HCT116 (cell line): ENCODE results near the gene RYR2. TPM values are rescaled to one million over a fixed set of nuclear protein-coding genes. Genes with fewer than 3 reads are reported as not detected.

Experiments used
- ATAC-seq: fragments of 200-7000 bp; cut with Tn5 transposase; 2 replicates; pipeline ENCODE4 v1.9.1; 2020; ENCODE audit warnings: mild to moderate bottlenecking, moderate library complexity
- BruUV-seq: library from RNA; stranded (reverse); fragments of 400-500 nt; replicated peaks from 2 replicates; lab custom pipeline; 2021; lab: Mats Ljungman, UMichigan
- CTCF ChIA-PET: fragments of 300-600 bp; sonication (Branson Sonifier 250); formaldehyde crosslinking; loops from one replicate; lab custom pipeline; 2021; ENCODE audit warnings: antibody characterized with exemption; lab: Charles Lee
- POLR2A ChIA-PET: fragments of 300-600, 350-600 bp; sonication (Branson Sonifier 250); formaldehyde crosslinking; loops from one replicate; lab custom pipeline; 2021; ENCODE audit warnings: antibody characterized with exemption; lab: Charles Lee
- RAD21 ChIA-PET, 2 experiments: fragments of 300-600 bp; sonication (Branson Sonifier 250); formaldehyde crosslinking; loops; one replicate each; lab custom pipeline; 2023; ENCODE audit warnings: low total read pairs in 2 of 2; ENCODE audit not compliant: uncharacterized antibody in 2 of 2, unreplicated experiment in 2 of 2, low non-redundant PET in 1 of 2; lab: Charles Lee
- DNase-seq: peaks from one replicate; pipeline ENCODE4 v3.0.0-alpha.2; 2010; ENCODE audit warnings: low read depth, low spot score
- H2AFZ ChIP-seq: fragments of 200-600 bp; shearing (Covaris generic), sonication (generic); 2 replicates; pipeline ENCODE4 v1.6.1; 2017; ENCODE audit warnings: low read depth, mixed run types, mixed read lengths, antibody characterized with exemption, low read length; ENCODE audit not compliant: poor library complexity, severe bottlenecking
- H3K27ac ChIP-seq: 2 replicates; pipeline ENCODE4 v1.5.1; 2012; ENCODE audit warnings: low read depth, low read length
- H3K27me3 ChIP-seq: fragments of 200-600 bp; sonication (generic); 2 replicates; pipeline ENCODE4 v1.6.1; 2016; ENCODE audit warnings: mixed run types, low read length, mixed read lengths; ENCODE audit not compliant: insufficient read depth
- H3K36me3 ChIP-seq, 2 experiments: fragments of 200-500 bp in 1 of 2; fragments of 200-600 bp in 1 of 2; sonication (Bioruptor generic) in 1 of 2; sonication (generic) in 1 of 2; 2 replicates each; pipeline versions ENCODE4 v1.5.1 to v1.6.1; 2014 to 2016; ENCODE audit warnings: low read length in 2 of 2, inconsistent platforms in 1 of 2, mixed read lengths in 1 of 2, mixed run types in 1 of 2; ENCODE audit not compliant: insufficient read depth in 2 of 2, control insufficient read depth in 1 of 2
- H3K4me1 ChIP-seq, 2 experiments: fragments of 200-600 bp in 1 of 2; sonication (generic) in 1 of 2; 2 replicates each; pipeline versions ENCODE4 v1.5.1 to v1.6.1; 2012 to 2017; ENCODE audit warnings: low read length in 2 of 2, inconsistent platforms in 1 of 2, mild to moderate bottlenecking in 1 of 2, mixed read lengths in 1 of 2, mixed run types in 1 of 2, moderate library complexity in 1 of 2; ENCODE audit not compliant: insufficient read depth in 2 of 2, control insufficient read depth in 1 of 2
- H3K4me2 ChIP-seq: fragments of 200-600 bp; sonication (generic); 2 replicates; pipeline ENCODE4 v1.6.1; 2017; ENCODE audit warnings: mixed run types, low read length, mixed read lengths
- H3K4me3 ChIP-seq, 2 experiments: fragments of 200-600 bp in 1 of 2; sonication (generic) in 1 of 2; replicated peaks in 1 of 2; 2 replicates each; pipeline ENCODE4 v1.5.1; 2011 to 2016; ENCODE audit warnings: low read length in 2 of 2, control low read depth in 1 of 2, low read depth in 1 of 2, mild to moderate bottlenecking in 1 of 2, mixed read lengths in 1 of 2, mixed run types in 1 of 2
- H3K79me2 ChIP-seq: fragments of 200-600 bp; sonication (generic); 2 replicates; pipeline ENCODE4 v1.6.1; 2017; ENCODE audit warnings: mild to moderate bottlenecking, mixed run types, low read length, moderate library complexity, mixed read lengths; ENCODE audit not compliant: insufficient read depth
- H3K9ac ChIP-seq: fragments of 200-600 bp; sonication (generic); 2 replicates; pipeline ENCODE4 v1.6.1; 2016; ENCODE audit warnings: low read length, mixed read lengths
- H3K9me2 ChIP-seq: fragments of 200-600 bp; sonication (generic), shearing (Covaris generic); 2 replicates; pipeline ENCODE4 v1.6.1; 2017; ENCODE audit warnings: mixed run types, mild to moderate bottlenecking, moderate library complexity; ENCODE audit not compliant: insufficient read depth
- H3K9me3 ChIP-seq, 2 experiments: fragments of 200-500 bp in 1 of 2; fragments of 200-600 bp in 1 of 2; sonication (Bioruptor generic) in 1 of 2; sonication (generic) in 1 of 2; 2 replicates each; pipeline ENCODE4 v1.6.1; 2014 to 2017; ENCODE audit warnings: low read length in 2 of 2, mixed read lengths in 2 of 2, inconsistent platforms in 1 of 2, low read depth in 1 of 2, mild to moderate bottlenecking in 1 of 2, mixed run types in 1 of 2, moderate library complexity in 1 of 2; ENCODE audit not compliant: control insufficient read depth in 1 of 2, insufficient read depth in 1 of 2
- H4K20me1 ChIP-seq: fragments of 200-600 bp; sonication (generic), shearing (Covaris generic); 2 replicates; pipeline ENCODE4 v1.6.1; 2017; ENCODE audit warnings: mixed run types, mild to moderate bottlenecking, moderate library complexity; ENCODE audit not compliant: insufficient read depth
- EGR1 ChIP-seq: IDR thresholded peaks from 2 replicates; pipeline ENCODE4 v1.6.1; 2012; ENCODE audit warnings: low read depth
- FOSL1 ChIP-seq: IDR thresholded peaks from 2 replicates; pipeline ENCODE4 v1.6.1; 2012; ENCODE audit warnings: low read depth
- POLR2A ChIP-seq: IDR thresholded peaks from 2 replicates; pipeline ENCODE4 v1.7.0; 2011; ENCODE audit warnings: borderline replicate concordance; ENCODE audit not compliant: insufficient read depth, insufficient read length; ENCODE audit errors: extremely low read depth
- REST ChIP-seq: IDR thresholded peaks from 2 replicates; pipeline ENCODE4 v1.6.1; 2012; ENCODE audit warnings: low read depth
- SIN3A ChIP-seq: IDR thresholded peaks from 2 replicates; pipeline ENCODE4 v1.6.1; 2012; ENCODE audit warnings: low read depth
- SP1 ChIP-seq: IDR thresholded peaks from 2 replicates; pipeline ENCODE4 v1.6.1; 2012; ENCODE audit warnings: low read depth
- YY1 ChIP-seq: IDR thresholded peaks from 2 replicates; pipeline ENCODE4 v1.6.1; 2011; ENCODE audit warnings: low read length, low read depth, moderate library complexity, mild to moderate bottlenecking; ENCODE audit not compliant: insufficient replicate concordance; ENCODE audit errors: extremely low read depth
- ZFX ChIP-seq: fragments of 450-650 bp; IDR thresholded peaks from 2 replicates; pipeline ENCODE4 v1.6.1; 2017
- intact Hi-C: fragments of 100-400 bp; cut with micrococcal nuclease; formaldehyde crosslinking; loops from 2 replicates; pipeline ENCODE4 v1.10.0; 2022
- total RNA-seq: library from RNA; stranded (reverse); gene quantifications from one replicate; pipeline ENCODE4 v1.2.1, GENCODE V29; 2021; ENCODE audit not compliant: unreplicated experiment

Gene RYR2
- total RNA-seq, 1 experiment from 2014 or later, result 0.02 TPM

GRCh38 chr1:237016626-237017025 is 25.4 kb upstream of the RYR2 start:
- H3K4me2 ChIP-seq, result no peak overlapping the region

More at GRCh38 chr1:237016626-237017025, 25.4 kb upstream of the RYR2 start:
- Histone ChIP-seq H3K4me3 (no peak overlapping the region), H3K36me3 (no peaks in the 10 kb centered on the region), H3K27ac (no peak overlapping the region), H4K20me1 (no peaks in the 10 kb centered on the region), H3K4me1 (no peaks in the 10 kb centered on the region), H3K79me2 (no peaks in the 10 kb centered on the region), H2AFZ (no peak overlapping the region), H3K9ac (no peak overlapping the region), H3K9me3 (no peaks in the 10 kb centered on the region), H3K27me3 (peaks cover 2% of the 10 kb centered on the region; the same call in 1 of the 2 replicates), H3K9me2 (no peaks in the 10 kb centered on the region)
- TF ChIP-seq EGR1 (no peak), FOSL1 (no peak), YY1 (no peak), ZFX (no peak), POLR2A (no peak), SP1 (no peak), REST (no peak), SIN3A (no peak)
- ChIA-PET CTCF (no interaction called here), RAD21 (no interaction called here), POLR2A (no interaction called here)
- ATAC-seq (no peak), DNase-seq (no peak)
- no TSS peak for BruUV-seq
- intact Hi-C loops, result no loop called here
